Right renal cortex interstitium (tissue), 3 donors: ENCODE results near the gene NACA2. TPM values are rescaled to one million over a fixed set of nuclear protein-coding genes. Genes with fewer than 3 reads are reported as not detected.
"Not testable (repeated sequence)": the region's sequence is repeated elsewhere in the genome, so short reads cannot be mapped to it uniquely, and the experiment has no call there.

Source experiments
- DNase-seq, 3 donors: peaks; one replicate each; pipeline ENCODE4 v3.0.0-alpha.2; 2013; ENCODE audit warnings: low read depth in 3 of 3, low spot score in 2 of 3
- polyA plus RNA-seq, 3 donors: library from polyadenylated mRNA; unstranded; fragments of 120-200 nt; gene quantifications; one replicate each; pipeline ENCODE4 v1.2.1, GENCODE V29; 2013; ENCODE audit not compliant: insufficient read length in 3 of 3

The NACA2 gene
- polyA plus RNA-seq, 3 donors, result 2.4 to 3.4 (median 2.9) TPM

- DNase-seq, result no peak
Measured at GRCh38 chr17:61600621-61601020, 9.6 kb upstream of the NACA2 start.

- DNase-seq, result no peak
Measured at GRCh38 chr17:61599608-61600007, 8.6 kb upstream of the NACA2 start.

DNA sequence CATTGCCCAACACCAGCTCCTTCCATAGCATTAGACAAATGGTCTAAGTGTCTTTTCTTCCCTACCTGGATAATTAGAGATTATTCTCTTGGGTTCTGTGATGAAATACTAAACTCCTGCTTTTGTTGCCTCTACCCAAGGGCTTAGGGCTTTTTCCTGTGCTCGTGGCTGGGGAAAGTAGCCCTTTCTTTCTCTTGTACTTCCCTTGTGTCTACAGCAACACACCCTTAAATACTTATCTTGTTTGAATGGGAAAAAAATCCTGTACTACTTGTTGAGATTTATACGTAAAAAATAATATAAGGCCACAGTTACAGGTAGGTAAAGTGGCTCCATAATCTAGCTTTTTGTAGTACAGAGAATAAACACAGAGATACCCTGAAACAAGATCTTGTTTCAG, 7.0 kb upstream of the NACA2 start:
- no peak for DNase-seq

GRCh38 chr17:61597607-61598006, 6.6 kb upstream of the NACA2 start:
- no peak for DNase-seq

DNA sequence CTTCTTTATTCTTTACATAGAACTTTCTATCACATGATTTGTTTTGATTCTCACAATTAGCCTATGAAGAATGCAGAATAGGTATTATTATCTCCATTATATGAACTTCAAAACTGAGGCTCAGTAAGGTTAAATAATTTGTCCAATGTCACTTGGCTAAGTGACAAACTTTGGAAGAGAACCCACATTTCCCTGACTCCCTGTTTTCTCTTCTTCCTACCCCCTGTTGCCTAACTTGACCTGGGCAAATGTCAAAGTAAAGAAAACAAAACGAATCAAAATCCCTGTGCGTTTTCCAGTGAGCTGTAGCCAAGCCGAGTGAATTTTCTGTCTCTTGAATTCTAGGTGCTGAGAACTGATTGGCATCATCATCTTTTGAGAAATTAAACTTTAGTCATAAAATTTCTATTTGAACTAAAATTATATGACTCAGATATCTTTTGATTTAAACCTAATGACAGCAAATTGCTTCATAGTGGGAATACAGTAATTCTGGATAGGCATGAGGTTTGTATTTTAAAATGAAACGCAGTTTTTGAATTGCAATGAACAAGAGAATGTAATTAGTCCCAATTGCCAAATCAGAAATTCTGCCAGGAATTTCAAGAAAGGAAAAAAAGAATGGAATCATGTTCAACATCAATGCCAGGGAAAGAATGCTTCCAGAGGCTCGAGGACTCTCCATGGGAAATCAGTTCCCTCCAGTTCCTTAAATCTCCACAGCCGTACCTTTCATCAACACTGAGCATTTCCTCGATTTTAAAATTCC, 4.6 kb upstream of the NACA2 start:
- no peak for DNase-seq

DNA sequence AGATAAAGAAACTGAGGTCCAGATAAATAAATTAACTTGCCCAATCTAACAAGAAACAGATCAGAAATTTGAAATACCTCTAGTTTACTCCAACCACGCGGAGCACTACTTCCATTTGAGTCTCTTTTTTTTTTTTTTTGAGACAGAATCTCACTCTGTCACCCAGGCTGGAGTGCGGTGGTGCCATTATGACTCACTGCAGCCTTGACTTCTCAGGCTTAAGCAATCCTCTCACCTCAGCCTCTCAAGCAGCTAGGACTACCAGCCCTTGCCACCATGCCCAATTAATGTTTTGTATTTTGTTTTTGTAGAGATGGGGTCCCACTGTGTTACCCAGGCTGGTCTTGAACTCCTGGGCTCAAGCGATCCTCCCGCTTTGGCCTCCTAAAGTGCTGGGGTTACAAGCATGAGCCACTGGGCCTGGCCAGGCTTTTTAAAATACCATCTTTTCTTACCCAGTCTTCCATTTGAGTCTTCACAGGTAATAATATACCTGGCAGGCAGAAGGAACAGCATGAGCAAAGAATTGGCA, 3.3 kb upstream of the NACA2 start:
- no peak for DNase-seq

- no peak for DNase-seq
Measured at GRCh38 chr17:61593426-61593825, 2.4 kb upstream of the NACA2 start.

DNA sequence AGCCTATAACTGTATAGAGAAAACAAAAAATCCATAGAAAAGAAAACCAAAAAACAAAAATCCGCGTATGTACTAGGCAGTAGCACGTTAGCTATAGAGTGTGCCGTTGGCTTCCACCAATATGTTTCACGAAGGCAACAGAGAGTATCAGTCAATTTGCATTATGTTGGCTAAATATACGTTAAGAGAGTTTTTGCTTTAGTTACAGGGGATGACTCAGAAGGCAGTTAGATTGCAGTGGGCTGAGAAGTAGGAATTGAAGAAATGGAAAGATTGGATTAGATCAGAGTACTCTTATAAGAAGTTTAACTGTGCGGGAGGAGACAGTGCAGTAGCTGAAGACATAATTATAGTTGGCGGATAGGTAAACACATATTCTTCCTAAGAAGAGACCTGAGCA, 911 bp upstream of the NACA2 start:
- no peak for DNase-seq

GRCh38 chr17:61589990-61590389, 1.0 kb downstream of the NACA2 start:
- no peak for DNase-seq

DNA sequence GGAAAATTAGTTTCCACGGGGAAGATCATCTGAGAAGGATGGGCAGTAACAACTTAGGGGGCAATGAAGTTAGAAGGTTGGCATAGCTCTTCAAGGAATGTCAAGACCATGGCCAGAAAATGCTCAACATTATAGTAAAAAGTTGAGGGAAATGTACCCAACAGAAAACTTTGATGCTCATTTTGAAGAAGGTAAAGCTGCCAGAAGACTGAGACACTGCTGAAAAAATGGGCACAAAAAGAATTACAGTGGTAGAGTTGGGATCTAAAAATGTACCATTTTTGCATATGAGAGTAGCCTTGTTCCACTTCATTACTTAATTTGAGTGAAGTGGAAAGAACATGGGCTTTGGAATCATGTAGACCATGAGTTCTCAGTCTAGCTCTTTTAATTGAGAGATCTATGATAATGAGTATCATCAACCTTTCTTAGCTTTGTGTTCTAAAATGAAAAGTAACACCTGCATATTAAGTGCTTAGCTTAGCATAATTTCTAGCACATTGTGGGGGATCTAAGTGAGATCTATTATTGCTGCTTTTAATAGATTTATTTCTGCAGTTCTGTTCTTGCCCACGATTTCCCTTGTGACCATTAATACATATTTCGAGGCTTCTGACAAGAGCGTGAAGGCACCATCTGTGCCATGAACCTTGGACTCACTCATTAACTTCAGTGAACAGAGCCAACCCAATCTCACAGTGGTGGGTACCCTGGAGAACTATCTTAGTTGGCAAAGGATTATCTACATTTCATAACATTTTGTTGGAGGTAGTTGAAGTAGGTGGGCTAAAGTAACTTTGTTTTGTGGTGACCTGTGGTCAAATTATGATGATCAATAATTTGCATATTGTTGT, 3.0 kb downstream of the NACA2 start:
- DNase-seq, result no peak

GRCh38 chr17:61587242-61587641, 3.8 kb downstream of the NACA2 start:
- DNase-seq, result no peak

DNA sequence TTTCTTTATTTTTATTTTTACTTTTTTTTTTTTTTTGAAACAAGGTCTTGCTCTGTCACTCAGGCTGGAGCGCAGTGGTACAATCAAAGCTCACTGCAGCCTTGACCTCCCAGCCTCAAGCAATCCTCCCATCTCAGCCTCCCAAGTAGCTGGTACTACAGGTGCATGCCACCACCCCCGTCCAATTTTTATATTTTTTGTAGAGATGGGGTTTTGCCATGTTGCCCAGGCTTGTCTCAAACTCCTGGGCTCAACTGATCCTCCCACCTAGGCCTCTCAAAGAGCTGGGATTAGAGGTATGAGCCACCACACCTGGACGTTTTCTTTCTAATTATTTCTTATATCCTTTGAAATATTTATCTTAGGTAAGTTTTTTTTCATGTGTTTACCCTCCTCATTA, 4.4 kb downstream of the NACA2 start:
- not testable (repeated sequence) for DNase-seq

GRCh38 chr17:61586031-61586566, 4.9 kb downstream of the NACA2 start:
- DNase-seq, result no peak

DNA sequence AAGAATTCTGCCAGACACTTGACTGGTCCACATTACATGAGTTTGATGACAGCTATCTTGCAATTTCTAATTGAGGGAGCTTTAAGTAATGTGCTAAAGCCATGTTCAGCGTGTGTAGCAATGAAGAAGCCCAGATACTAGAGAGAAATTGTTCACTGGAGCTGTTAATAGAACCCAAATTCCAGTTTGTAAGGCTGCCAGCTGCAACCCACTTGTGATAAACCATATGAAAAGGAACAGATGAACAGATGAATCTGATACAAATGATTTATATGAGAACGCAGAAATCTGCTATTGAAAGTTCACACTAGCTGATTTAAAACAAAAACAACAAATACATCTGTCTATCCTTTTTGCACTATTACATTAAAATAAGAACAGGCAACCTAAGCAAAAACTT, 6.2 kb downstream of the NACA2 start:
- DNase-seq, result no peak

DNA sequence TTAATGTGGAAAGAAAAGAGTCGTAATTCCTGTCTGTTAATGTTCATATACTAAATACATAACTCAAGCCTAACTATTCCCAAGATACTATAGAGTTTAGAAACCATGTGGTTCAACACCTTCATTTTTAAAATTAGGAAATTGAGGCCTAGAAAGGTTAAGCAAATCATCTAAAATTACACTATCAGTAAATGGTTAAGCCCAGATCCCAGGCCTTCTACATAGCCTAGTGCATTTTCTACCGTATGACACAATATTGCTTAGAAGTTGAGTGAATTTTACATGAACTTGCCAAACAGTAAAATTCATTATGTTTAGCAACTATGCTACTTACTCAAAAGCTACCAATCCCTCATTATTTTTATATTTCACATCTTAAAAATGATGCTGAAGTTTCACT, 6.8 kb downstream of the NACA2 start:
- no peak for DNase-seq

DNA sequence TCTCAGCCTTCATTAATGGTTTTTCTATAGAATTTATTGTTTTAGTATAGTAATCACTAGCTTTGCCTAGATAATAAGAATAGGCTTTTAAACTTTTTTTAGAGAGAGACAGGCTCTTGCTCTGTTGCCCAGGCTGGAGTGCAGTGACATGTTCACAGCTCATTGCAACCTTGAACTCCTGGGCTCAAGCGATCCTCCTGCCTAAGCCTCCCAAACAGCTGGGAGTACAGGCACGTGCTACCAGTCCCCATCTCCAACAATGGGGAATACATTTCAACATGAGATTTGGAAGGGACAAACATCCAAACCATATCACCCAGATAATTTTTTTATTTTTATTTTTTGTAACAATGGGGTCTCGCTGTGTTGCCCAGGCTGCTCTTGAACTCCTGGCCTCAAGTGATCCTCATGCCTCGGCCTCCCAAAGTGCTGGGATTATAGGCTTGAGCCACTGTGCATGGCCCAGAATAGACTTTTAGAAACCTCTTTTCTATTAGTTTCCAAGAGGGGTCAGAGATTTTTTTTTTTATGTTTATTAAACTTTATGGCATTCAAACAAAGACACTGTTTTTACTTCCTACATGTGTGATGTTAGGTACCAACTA, 7.3 kb downstream of the NACA2 start:
- DNase-seq, result no peak

DNA sequence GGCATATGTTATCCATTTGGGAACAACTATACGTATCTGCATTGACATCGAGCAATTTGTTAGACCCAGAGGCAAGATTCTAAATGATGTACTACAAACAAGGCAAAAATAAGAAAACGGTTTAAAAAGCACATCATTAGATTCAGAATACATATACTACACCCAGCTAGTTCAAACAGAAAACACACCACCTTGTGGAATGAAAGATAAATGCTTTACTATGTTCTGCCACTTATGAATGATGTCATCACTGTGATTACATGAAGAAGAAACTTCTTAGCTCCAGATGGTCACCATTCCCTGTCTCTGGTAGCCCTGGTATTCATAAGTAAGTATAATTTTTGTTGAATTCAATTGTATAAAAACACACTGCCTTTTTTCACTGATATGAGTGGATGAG, 7.8 kb downstream of the NACA2 start:
- no peak for DNase-seq

DNA sequence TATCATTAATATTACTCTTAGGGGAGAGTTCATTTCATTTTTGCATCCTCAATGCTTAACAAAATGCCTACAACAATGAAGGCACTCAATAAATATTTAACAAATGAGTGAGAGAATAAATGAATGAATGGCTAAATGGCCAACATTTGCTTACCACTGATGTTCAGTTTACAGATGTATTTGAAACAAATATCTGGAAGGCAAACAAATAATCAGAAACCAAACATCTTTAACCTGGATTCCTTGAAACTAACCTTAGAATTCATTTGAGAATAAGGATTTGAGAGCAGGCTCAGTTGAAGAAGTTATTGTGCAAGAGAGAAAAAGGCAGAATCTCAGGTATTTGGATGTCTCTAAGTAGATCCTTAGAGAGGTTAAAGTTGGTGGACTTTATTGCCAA, 8.4 kb downstream of the NACA2 start:
- no peak for DNase-seq

- no peak for DNase-seq
Measured at GRCh38 chr17:61581611-61582349, 9.2 kb downstream of the NACA2 start.

- DNase-seq, result no peak
Measured at GRCh38 chr17:61580502-61580901, 10.5 kb downstream of the NACA2 start.
